ENCODE data around the gene MEIS3. TPM values are rescaled to one million over a fixed set of nuclear protein-coding genes. Genes with fewer than 3 reads are reported as not detected.

MEIS3 gene
- total and polyA plus RNA-seq, 9 of the 15 experiments (the other 6 are each of a cell fraction or from before 2014, with no cell fraction given), result 0.06 to 0.80 (median 0.25) TPM; not detected in 1

- TF ChIP-seq ZNF511 (CRISPR knock-in tag; IDR thresholded peaks at IDR 0.05) (no peak), NCOA4 (IDR thresholded peaks at IDR 0.05; ENCODE audit: partially characterized antibody) (no peak)
Measured at GRCh38 chr19:47374876-47375693, 44.2 kb downstream of the MEIS3 start (continued).

- H4K20me1 ChIP-seq (replicated peaks; ENCODE audit: control insufficient read depth, insufficient read depth, low read length), result no peaks in the 10 kb centered on the region
- H3K4me1 ChIP-seq (replicated peaks in 1 of 2; ENCODE audit: control insufficient read depth in 2 of 2, insufficient read depth in 2 of 2, low read length in 2 of 2), result peaks cover 0 to 26% of the 10 kb centered on the region in 2 experiments; a peak in 2 of 5 replicates
- ATAC-seq (no peak), DNase-seq (ENCODE audit: extremely low read depth in 1 of 4, low spot score in 3 of 4) (no peak), FAIRE-seq (no peak)
- intact Hi-C loops (cut with micrococcal nuclease) (no loop called here), in situ Hi-C loops (cut with MboI) (no loop called here)
- POLR2A ChIA-PET, result interaction anchor here (0.9 to 1.0 kb wide), 2 partner anchors 8 to 14 kb away, joined by 3 to 4 read pairs; no protein-coding TSS in a partner anchor
- no peak overlapping the region for H3K4me3 ChIP-seq
- TF ChIP-seq ZNF133 (CRISPR knock-in tag; IDR thresholded peaks at IDR 0.05), result no peak
- no peak for TF ChIP-seq ATF6 (CRISPR knock-in tag; IDR thresholded peaks at IDR 0.05)
- TF ChIP-seq ZNF175 (CRISPR knock-in tag; IDR thresholded peaks at IDR 0.05; ENCODE audit: low read depth), result no peak
- no peak for TF ChIP-seq DMBX1 (CRISPR knock-in tag; IDR thresholded peaks at IDR 0.05; ENCODE audit: borderline replicate concordance)
- no peak for TF ChIP-seq IFI16 (CRISPR knock-in tag; IDR thresholded peaks at IDR 0.05)
- peak; percentile 96 for TF ChIP-seq ZFP36 (IDR thresholded peaks at IDR 0.05; ENCODE audit: low read depth, low read length, partially characterized antibody)
- peak; percentile 29; the same call in 1 of the 2 replicates for TF ChIP-seq RBFOX2 (IDR thresholded peaks at IDR 0.05; ENCODE audit: low read depth, low read length)
- CTCF ChIA-PET (ENCODE audit: low intra/inter-chr PET ratio), result no interaction called here
- no peaks in the 10 kb centered on the region for H3K79me2 ChIP-seq (ENCODE audit: control insufficient read depth, insufficient read depth, low read length)
- no TSS peak for BruUV-seq (replicated peaks)
- no peak overlapping the region for H3K4me2 ChIP-seq (ENCODE audit: insufficient read depth, low read length)
- H2AFZ ChIP-seq (ENCODE audit: low read depth, low read length), result no peak overlapping the region
- no peaks in the 10 kb centered on the region for H3K9me3 ChIP-seq (replicated peaks; ENCODE audit: control insufficient read depth, insufficient read depth, low read depth, low read length)
- peak overlapping the region in 1 of 2 experiments; percentile 26; a peak in 2 of 4 replicates for H3K9ac ChIP-seq (ENCODE audit: insufficient read depth in 1 of 2, low read depth in 2 of 2, low read length in 2 of 2)
- H3K27ac ChIP-seq (ENCODE audit: extremely low read depth, low read depth, low read length), result no peak overlapping the region
- peaks cover 3% of the 10 kb centered on the region for H3K9me1 ChIP-seq (ENCODE audit: control insufficient read depth, insufficient read depth, low read length)
- 94% methylated on average over 31 of the region's 33 CpGs for WGBS (ENCODE audit: insufficient coverage, low coverage, missing lambda C conversion rate)
- no peaks in the 10 kb centered on the region for H3K27me3 ChIP-seq (ENCODE audit: control insufficient read depth in 2 of 2, insufficient read depth in 2 of 2, low read length in 2 of 2)
- peaks cover 97% of the 10 kb centered on the region; the same call in 2 of the 3 replicates for H3K36me3 ChIP-seq (ENCODE audit: control insufficient read depth, insufficient read depth, low read length)
Measured at GRCh38 chr19:47373246-47374240, 45.8 kb downstream of the MEIS3 start.
